GM23338 (cell line): ENCODE data around the gene ENOSF1. TPM values are rescaled to one million over a fixed set of nuclear protein-coding genes. Genes with fewer than 3 reads are reported as not detected.

Experiments
- ATAC-seq: fragments of 200-7000 bp; cut with Tn5 transposase; 3 replicates; pipeline ENCODE4 v1.9.1; 2020
- DNase-seq: peaks from one replicate; pipeline ENCODE4 v3.0.0-alpha.2; 2015; ENCODE audit warnings: low spot score
- H2AFZ ChIP-seq: fragments of 200-600 bp; sonication (generic); 2 replicates; pipeline ENCODE4 v1.8.0; 2016; ENCODE audit warnings: antibody characterized with exemption, mild to moderate bottlenecking, moderate library complexity
- H3F3A ChIP-seq: fragments of 200-600 bp; sonication (generic); replicated peaks from 2 replicates; pipeline ENCODE4 v1.8.0; 2017; ENCODE audit warnings: antibody characterized with exemption, mixed run types, low read depth
- H3K27ac ChIP-seq: fragments of 200-600 bp; sonication (generic); 2 replicates; pipeline ENCODE4 v1.6.1; 2016; ENCODE audit warnings: low read depth
- H3K27me3 ChIP-seq: fragments of 200-600 bp; sonication (generic); 2 replicates; pipeline ENCODE4 v1.8.0; 2016; ENCODE audit warnings: mild to moderate bottlenecking, mixed run types, moderate library complexity; ENCODE audit not compliant: insufficient read depth
- H3K36me3 ChIP-seq: fragments of 200-600 bp; sonication (generic); 2 replicates; pipeline ENCODE4 v1.8.0; 2016; ENCODE audit warnings: mild to moderate bottlenecking; ENCODE audit not compliant: insufficient read depth
- H3K4me1 ChIP-seq: fragments of 200-600 bp; sonication (generic); 2 replicates; pipeline ENCODE4 v1.8.0; 2016; ENCODE audit warnings: mild to moderate bottlenecking, moderate library complexity; ENCODE audit not compliant: insufficient read depth
- H3K4me2 ChIP-seq: fragments of 200-600 bp; sonication (generic); 2 replicates; pipeline ENCODE4 v1.7.1; 2017; ENCODE audit warnings: mixed run types
- H3K4me3 ChIP-seq: fragments of 200-600 bp; sonication (generic); 2 replicates; pipeline ENCODE4 v1.6.1; 2016; ENCODE audit warnings: mixed run types
- H3K79me2 ChIP-seq: fragments of 200-600 bp; sonication (generic); replicated peaks from 2 replicates; pipeline ENCODE4 v1.8.0; 2017; ENCODE audit warnings: mild to moderate bottlenecking; ENCODE audit not compliant: insufficient read depth
- H3K9me2 ChIP-seq: fragments of 200-600 bp; sonication (generic); 2 replicates; pipeline ENCODE4 v1.8.0; 2017; ENCODE audit not compliant: insufficient read depth
- H4K20me1 ChIP-seq: fragments of 200-600 bp; sonication (generic); replicated peaks from 2 replicates; pipeline ENCODE4 v1.8.0; 2017; ENCODE audit warnings: mild to moderate bottlenecking; ENCODE audit not compliant: insufficient read depth
- H3K27ac Mint-ChIP-seq: 2 replicates; pipeline ENCODE4 v1.8.0; 2020; ENCODE audit warnings: inconsistent platforms, mild to moderate bottlenecking, moderate library complexity, mixed read lengths
- H3K27me3 Mint-ChIP-seq: 3 replicates; pipeline ENCODE4 v1.8.0; 2022; ENCODE audit warnings: low read depth, mild to moderate bottlenecking, moderate library complexity, mixed read lengths, inconsistent platforms; ENCODE audit not compliant: insufficient read depth, poor library complexity
- H3K36me3 Mint-ChIP-seq: 3 replicates; pipeline ENCODE4 v1.8.0; 2021; ENCODE audit warnings: low read depth, mild to moderate bottlenecking, inconsistent platforms, moderate library complexity, mixed read lengths
- H3K4me1 Mint-ChIP-seq: 3 replicates; pipeline ENCODE4 v1.8.0; 2020; ENCODE audit warnings: mild to moderate bottlenecking, inconsistent platforms, mixed read lengths
- H3K4me3 Mint-ChIP-seq: 3 replicates; pipeline ENCODE4 v1.8.0; 2021; ENCODE audit warnings: moderate library complexity, mild to moderate bottlenecking, inconsistent platforms, mixed read lengths
- H3K9me3 Mint-ChIP-seq: 3 replicates; pipeline ENCODE4 v1.8.0; 2020; ENCODE audit warnings: moderate library complexity, mild to moderate bottlenecking, inconsistent platforms, mixed read lengths
- EZH2phosphoT487 ChIP-seq: fragments of 200-600 bp; sonication (generic); IDR thresholded peaks from one replicate; pipeline ENCODE4 v1.8.1; 2018; ENCODE audit warnings: antibody characterized with exemption; ENCODE audit not compliant: unreplicated experiment
- NANOG ChIP-seq: IDR thresholded peaks from 2 replicates; pipeline ENCODE4 v1.6.1; 2016; ENCODE audit warnings: antibody characterized with exemption, borderline replicate concordance
- POLR2AphosphoS5 ChIP-seq: IDR thresholded peaks from 2 replicates; pipeline ENCODE4 v1.6.1; 2016; ENCODE audit warnings: antibody characterized with exemption, low read depth
- STAT1 ChIP-seq: IDR thresholded peaks from one replicate; pipeline ENCODE4 v1.6.1; 2016; ENCODE audit warnings: antibody characterized with exemption; ENCODE audit not compliant: unreplicated experiment
- ZNF331 ChIP-seq: fragments of 250-450 bp; sonication (Bioruptor Pico); IDR thresholded peaks from 2 replicates; pipeline ENCODE4 v1.5.0; 2020; ENCODE audit warnings: low read depth, mild to moderate bottlenecking, moderate library complexity
- polyA plus RNA-seq: library from polyadenylated mRNA; unstranded; fragments of >200 nt; fragmentation: Nextera tagmentation; extraction: Ambion mirVana; gene quantifications from 2 replicates; pipeline ENCODE4 v1.2.1, GENCODE V29; 2016
- total RNA-seq: library from RNA; depleted of rRNA; stranded (reverse); fragments of >200 nt; shearing (Covaris generic); gene quantifications from 2 replicates; pipeline ENCODE4 v1.2.3, GENCODE V29; 2014
- TF ChIP-seq, protein P1 (sequence below): IDR thresholded peaks from 2 replicates; pipeline ENCODE4 v1.6.1; 2016; ENCODE audit warnings: antibody characterized with exemption
- TF ChIP-seq, protein P2 (sequence below), 2 experiments: fragments of 200-600 bp in 1 of 2; sonication (generic) in 1 of 2; conservative IDR thresholded peaks; 2 replicates each; pipeline versions ENCODE4 v1.5.1 to v1.6.1; 2016 to 2017; ENCODE audit warnings: antibody characterized with exemption in 2 of 2, low read depth in 2 of 2, mild to moderate bottlenecking in 2 of 2, moderate library complexity in 1 of 2
- TF ChIP-seq, protein P3 (sequence below): IDR thresholded peaks from one replicate; pipeline ENCODE4 v1.6.1; 2018; ENCODE audit warnings: antibody characterized with exemption; ENCODE audit not compliant: unreplicated experiment
- TF ChIP-seq, protein P4 (sequence below): fragments of 250-450 bp; sonication (Bioruptor Pico); IDR thresholded peaks from 2 replicates; pipeline ENCODE4 v1.5.0; 2020; ENCODE audit warnings: mild to moderate bottlenecking, moderate library complexity

ENOSF1 gene
- total and polyA plus RNA-seq, 2 experiments from 2014 or later: 30.1 to 36.4 TPM

DNA sequence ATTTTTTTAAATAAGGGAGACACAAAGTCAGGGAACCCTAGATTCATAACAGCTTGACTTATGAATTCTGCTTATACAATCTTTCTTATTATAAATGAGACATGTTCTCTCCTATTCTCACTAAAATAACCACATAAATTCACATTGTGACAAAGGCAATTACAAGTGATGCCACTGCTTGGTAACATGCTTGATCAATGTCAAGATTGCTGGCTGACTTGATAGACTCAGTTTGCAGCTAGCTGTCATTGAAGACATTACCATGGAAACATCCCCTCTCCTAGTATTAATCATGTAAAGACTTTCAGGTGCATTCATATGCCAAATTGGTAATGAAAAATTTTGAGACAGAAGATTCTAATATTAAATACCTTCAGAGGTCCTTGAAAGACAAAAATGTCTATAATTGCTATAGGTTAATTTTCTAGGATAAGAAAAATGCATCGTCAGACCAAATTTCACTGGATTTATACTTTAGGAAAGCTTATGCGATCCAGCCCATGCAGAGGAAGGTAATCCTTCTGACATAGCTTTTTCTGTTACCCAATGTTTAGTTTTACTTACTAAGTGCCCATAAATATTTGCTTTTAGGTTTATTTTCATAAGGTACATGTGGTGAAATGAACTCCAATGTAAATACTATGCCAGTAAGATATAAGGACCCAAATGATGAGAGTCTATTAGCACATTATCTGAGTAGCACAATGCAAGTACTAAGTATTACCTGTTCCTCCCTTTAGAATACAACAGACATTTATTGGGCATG lies 32.6 kb upstream of the ENOSF1 start:
- H3F3A ChIP-seq: no peaks in the 10 kb centered on the region
- no peaks in the 10 kb centered on the region for H3K27me3 ChIP-seq
- H3K36me3 Mint-ChIP-seq: peaks cover 34% of the 10 kb centered on the region
- no peaks in the 10 kb centered on the region for H3K79me2 ChIP-seq
- H4K20me1 ChIP-seq: no peaks in the 10 kb centered on the region
- H3K27ac Mint-ChIP-seq: no peak overlapping the region
- no peaks in the 10 kb centered on the region for H3K4me1 ChIP-seq
- TF ChIP-seq, protein P1, sequence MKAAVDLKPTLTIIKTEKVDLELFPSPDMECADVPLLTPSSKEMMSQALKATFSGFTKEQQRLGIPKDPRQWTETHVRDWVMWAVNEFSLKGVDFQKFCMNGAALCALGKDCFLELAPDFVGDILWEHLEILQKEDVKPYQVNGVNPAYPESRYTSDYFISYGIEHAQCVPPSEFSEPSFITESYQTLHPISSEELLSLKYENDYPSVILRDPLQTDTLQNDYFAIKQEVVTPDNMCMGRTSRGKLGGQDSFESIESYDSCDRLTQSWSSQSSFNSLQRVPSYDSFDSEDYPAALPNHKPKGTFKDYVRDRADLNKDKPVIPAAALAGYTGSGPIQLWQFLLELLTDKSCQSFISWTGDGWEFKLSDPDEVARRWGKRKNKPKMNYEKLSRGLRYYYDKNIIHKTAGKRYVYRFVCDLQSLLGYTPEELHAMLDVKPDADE: no peak
- no peak for TF ChIP-seq ZNF331 (CRISPR knock-in tag)
- TF ChIP-seq NANOG: no peak
- no peak for TF ChIP-seq POLR2AphosphoS5
- TF ChIP-seq, protein P2, sequence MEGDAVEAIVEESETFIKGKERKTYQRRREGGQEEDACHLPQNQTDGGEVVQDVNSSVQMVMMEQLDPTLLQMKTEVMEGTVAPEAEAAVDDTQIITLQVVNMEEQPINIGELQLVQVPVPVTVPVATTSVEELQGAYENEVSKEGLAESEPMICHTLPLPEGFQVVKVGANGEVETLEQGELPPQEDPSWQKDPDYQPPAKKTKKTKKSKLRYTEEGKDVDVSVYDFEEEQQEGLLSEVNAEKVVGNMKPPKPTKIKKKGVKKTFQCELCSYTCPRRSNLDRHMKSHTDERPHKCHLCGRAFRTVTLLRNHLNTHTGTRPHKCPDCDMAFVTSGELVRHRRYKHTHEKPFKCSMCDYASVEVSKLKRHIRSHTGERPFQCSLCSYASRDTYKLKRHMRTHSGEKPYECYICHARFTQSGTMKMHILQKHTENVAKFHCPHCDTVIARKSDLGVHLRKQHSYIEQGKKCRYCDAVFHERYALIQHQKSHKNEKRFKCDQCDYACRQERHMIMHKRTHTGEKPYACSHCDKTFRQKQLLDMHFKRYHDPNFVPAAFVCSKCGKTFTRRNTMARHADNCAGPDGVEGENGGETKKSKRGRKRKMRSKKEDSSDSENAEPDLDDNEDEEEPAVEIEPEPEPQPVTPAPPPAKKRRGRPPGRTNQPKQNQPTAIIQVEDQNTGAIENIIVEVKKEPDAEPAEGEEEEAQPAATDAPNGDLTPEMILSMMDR (conservative IDR thresholded peaks at IDR 0.05; ENCODE audit: low read depth in 2 of 2): no peak
- no peak for TF ChIP-seq EZH2phosphoT487
- TF ChIP-seq STAT1: no peak
- TF ChIP-seq, protein P3, sequence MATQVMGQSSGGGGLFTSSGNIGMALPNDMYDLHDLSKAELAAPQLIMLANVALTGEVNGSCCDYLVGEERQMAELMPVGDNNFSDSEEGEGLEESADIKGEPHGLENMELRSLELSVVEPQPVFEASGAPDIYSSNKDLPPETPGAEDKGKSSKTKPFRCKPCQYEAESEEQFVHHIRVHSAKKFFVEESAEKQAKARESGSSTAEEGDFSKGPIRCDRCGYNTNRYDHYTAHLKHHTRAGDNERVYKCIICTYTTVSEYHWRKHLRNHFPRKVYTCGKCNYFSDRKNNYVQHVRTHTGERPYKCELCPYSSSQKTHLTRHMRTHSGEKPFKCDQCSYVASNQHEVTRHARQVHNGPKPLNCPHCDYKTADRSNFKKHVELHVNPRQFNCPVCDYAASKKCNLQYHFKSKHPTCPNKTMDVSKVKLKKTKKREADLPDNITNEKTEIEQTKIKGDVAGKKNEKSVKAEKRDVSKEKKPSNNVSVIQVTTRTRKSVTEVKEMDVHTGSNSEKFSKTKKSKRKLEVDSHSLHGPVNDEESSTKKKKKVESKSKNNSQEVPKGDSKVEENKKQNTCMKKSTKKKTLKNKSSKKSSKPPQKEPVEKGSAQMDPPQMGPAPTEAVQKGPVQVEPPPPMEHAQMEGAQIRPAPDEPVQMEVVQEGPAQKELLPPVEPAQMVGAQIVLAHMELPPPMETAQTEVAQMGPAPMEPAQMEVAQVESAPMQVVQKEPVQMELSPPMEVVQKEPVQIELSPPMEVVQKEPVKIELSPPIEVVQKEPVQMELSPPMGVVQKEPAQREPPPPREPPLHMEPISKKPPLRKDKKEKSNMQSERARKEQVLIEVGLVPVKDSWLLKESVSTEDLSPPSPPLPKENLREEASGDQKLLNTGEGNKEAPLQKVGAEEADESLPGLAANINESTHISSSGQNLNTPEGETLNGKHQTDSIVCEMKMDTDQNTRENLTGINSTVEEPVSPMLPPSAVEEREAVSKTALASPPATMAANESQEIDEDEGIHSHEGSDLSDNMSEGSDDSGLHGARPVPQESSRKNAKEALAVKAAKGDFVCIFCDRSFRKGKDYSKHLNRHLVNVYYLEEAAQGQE: no peak
- TF ChIP-seq, protein P4, sequence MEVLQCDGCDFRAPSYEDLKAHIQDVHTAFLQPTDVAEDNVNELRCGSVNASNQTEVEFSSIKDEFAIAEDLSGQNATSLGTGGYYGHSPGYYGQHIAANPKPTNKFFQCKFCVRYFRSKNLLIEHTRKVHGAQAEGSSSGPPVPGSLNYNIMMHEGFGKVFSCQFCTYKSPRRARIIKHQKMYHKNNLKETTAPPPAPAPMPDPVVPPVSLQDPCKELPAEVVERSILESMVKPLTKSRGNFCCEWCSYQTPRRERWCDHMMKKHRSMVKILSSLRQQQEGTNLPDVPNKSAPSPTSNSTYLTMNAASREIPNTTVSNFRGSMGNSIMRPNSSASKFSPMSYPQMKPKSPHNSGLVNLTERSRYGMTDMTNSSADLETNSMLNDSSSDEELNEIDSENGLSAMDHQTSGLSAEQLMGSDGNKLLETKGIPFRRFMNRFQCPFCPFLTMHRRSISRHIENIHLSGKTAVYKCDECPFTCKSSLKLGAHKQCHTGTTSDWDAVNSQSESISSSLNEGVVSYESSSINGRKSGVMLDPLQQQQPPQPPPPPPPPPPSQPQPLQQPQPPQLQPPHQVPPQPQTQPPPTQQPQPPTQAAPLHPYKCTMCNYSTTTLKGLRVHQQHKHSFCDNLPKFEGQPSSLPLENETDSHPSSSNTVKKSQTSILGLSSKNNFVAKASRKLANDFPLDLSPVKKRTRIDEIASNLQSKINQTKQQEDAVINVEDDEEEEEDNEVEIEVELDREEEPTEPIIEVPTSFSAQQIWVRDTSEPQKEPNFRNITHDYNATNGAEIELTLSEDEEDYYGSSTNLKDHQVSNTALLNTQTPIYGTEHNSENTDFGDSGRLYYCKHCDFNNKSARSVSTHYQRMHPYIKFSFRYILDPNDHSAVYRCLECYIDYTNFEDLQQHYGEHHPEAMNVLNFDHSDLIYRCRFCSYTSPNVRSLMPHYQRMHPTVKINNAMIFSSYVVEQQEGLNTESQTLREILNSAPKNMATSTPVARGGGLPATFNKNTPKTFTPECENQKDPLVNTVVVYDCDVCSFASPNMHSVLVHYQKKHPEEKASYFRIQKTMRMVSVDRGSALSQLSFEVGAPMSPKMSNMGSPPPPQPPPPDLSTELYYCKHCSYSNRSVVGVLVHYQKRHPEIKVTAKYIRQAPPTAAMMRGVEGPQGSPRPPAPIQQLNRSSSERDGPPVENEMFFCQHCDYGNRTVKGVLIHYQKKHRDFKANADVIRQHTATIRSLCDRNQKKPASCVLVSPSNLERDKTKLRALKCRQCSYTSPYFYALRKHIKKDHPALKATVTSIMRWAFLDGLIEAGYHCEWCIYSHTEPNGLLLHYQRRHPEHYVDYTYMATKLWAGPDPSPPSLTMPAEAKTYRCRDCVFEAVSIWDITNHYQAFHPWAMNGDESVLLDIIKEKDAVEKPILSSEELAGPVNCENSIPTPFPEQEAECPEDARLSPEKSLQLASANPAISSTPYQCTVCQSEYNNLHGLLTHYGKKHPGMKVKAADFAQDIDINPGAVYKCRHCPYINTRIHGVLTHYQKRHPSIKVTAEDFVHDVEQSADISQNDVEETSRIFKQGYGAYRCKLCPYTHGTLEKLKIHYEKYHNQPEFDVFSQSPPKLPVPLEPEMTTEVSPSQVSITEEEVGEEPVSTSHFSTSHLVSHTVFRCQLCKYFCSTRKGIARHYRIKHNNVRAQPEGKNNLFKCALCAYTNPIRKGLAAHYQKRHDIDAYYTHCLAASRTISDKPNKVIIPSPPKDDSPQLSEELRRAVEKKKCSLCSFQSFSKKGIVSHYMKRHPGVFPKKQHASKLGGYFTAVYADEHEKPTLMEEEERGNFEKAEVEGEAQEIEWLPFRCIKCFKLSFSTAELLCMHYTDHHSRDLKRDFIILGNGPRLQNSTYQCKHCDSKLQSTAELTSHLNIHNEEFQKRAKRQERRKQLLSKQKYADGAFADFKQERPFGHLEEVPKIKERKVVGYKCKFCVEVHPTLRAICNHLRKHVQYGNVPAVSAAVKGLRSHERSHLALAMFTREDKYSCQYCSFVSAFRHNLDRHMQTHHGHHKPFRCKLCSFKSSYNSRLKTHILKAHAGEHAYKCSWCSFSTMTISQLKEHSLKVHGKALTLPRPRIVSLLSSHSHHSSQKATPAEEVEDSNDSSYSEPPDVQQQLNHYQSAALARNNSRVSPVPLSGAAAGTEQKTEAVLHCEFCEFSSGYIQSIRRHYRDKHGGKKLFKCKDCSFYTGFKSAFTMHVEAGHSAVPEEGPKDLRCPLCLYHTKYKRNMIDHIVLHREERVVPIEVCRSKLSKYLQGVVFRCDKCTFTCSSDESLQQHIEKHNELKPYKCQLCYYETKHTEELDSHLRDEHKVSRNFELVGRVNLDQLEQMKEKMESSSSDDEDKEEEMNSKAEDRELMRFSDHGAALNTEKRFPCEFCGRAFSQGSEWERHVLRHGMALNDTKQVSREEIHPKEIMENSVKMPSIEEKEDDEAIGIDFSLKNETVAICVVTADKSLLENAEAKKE: no peak
- H3K27ac ChIP-seq: no peak overlapping the region
- no peaks in the 10 kb centered on the region for H3K9me2 ChIP-seq
- H3K9me3 Mint-ChIP-seq: no peaks in the 10 kb centered on the region
- no peak overlapping the region for H3K4me3 Mint-ChIP-seq
- no peak overlapping the region for H2AFZ ChIP-seq
- H3K36me3 ChIP-seq: peaks cover 27% of the 10 kb centered on the region
- ATAC-seq: no peak
- H3K4me3 ChIP-seq: no peak overlapping the region
- no peaks in the 10 kb centered on the region for H3K4me1 Mint-ChIP-seq
- H3K27me3 Mint-ChIP-seq: no peaks in the 10 kb centered on the region
- no peak for DNase-seq
- H3K4me2 ChIP-seq: no peak overlapping the region
